M059J (cell line): ENCODE results near the gene SCYL3. TPM values are rescaled to one million over a fixed set of nuclear protein-coding genes. Genes with fewer than 3 reads are reported as not detected.
A peak's percentile ranks its signal among the peaks of the same experiment; 100 is the strongest.
"Not testable (repeated sequence)": the region's sequence is repeated elsewhere in the genome, so short reads cannot be mapped to it uniquely, and the experiment has no call there.

ENCODE experiments used
- DNase-seq: peaks from one replicate; pipeline ENCODE4 v3.0.0-alpha.2; 2012; ENCODE audit warnings: low read depth
- total RNA-seq: library from RNA; depleted of rRNA; stranded (reverse); fragments of >200 nt; shearing (Covaris generic); gene quantifications from 2 replicates; pipeline ENCODE4 v1.2.3, GENCODE V29; 2014; rRNA removed

Gene SCYL3
- total RNA-seq, 1 experiment from 2014 or later, result 7.8 TPM

DNA sequence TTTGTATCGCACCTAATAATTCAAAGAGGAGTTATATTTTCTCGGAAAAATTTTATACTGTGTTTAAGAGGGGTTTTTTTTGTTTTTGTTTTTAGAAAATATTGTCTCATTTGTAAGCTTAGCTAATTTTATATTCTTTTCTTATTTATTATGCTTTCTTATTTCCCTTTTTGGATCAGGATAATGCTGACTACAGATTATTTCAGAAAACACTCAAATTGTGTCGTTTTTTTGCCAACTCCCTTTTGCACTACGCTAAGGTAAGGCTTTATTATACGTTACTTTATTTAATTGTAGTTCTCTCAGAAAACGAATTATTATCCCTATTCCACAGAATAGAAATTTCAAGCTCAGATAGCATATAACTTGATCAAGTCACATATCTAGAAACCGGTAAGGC, 72.2 kb downstream of the SCYL3 start:
- DNase-seq, result no peak

- no peak for DNase-seq
Measured at GRCh38 chr1:169816617-169817016, 77.1 kb downstream of the SCYL3 start.

- DNase-seq, result no peak
Measured at GRCh38 chr1:169814265-169814664, 79.4 kb downstream of the SCYL3 start.

- DNase-seq, result no peak
Measured at GRCh38 chr1:169812131-169812530, 81.6 kb downstream of the SCYL3 start.

GRCh38 chr1:169811418-169812035, 82.2 kb downstream of the SCYL3 start:
- DNase-seq, result not testable (repeated sequence)

- DNase-seq, result peak; percentile 36
Measured at GRCh38 chr1:169809370-169810095, 84.2 kb downstream of the SCYL3 start.

DNA sequence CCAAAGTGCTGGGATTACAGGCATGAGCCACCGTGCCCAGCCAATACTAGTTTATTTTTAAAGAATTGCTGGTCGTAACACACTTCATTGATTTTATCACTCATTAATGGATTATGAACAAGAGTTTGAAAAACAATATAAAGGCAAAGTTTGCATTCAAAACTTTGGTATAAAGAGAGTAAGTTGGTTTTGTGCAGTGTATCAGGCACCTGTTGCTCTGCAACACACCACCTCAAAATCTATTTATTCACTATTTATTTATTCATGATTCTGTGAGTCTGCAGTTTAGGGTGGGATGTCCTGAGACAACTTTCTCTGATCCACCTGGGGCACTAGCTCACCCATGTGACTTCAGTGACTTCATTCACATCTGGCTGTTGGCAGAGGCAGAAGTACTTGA, 88.8 kb downstream of the SCYL3 start:
- DNase-seq, result no peak

- no peak for DNase-seq
Measured at GRCh38 chr1:169802888-169803287, 90.8 kb downstream of the SCYL3 start.

Other genes with a start within 250 kb of the SCYL3 start
- 0.15 TPM in 1 of 2 replicates, not detected in the other for gene SELL, start 182.3 kb downstream of the SCYL3 start, total RNA-seq
- gene SELE, start 159.8 kb downstream of the SCYL3 start, total RNA-seq, result not detected in 2 replicates
- 3.4 and 5.4 TPM in 2 replicates for gene METTL18, start 99.0 kb downstream of the SCYL3 start, total RNA-seq
- 14.4 and 25.7 TPM in 2 replicates for gene KIFAP3, start 180.8 kb upstream of the SCYL3 start, total RNA-seq